PFSK-1 (cell line): ENCODE measurements around the gene LRRC34.

ENCODE experiments used
- FOXP2 ChIP-seq: optimal IDR thresholded peaks from 2 replicates; pipeline ENCODE3; 2011; ENCODE audit warnings: borderline replicate concordance, control low read depth, inconsistent platforms; ENCODE audit not compliant: insufficient read depth; ENCODE audit errors: extremely low read length, extremely low read depth
- POLR2AphosphoS5 ChIP-seq: IDR thresholded peaks from 2 replicates; pipeline ENCODE4 v1.6.1; 2012; ENCODE audit warnings: low read depth, mild to moderate bottlenecking, control low read depth, low read length, moderate library complexity
- SIN3A ChIP-seq: IDR thresholded peaks from 2 replicates; pipeline ENCODE4 v1.6.1; 2012; ENCODE audit warnings: mild to moderate bottlenecking, low read length, moderate library complexity, borderline replicate concordance; ENCODE audit not compliant: insufficient read depth
- TAF1 ChIP-seq: IDR thresholded peaks from 2 replicates; pipeline ENCODE4 v1.6.1; 2012; ENCODE audit warnings: low read length, control low read depth, borderline replicate concordance; ENCODE audit not compliant: insufficient read depth
- TF ChIP-seq, protein P1 (sequence below), 2 experiments: IDR thresholded peaks; 2 replicates each; pipeline versions ENCODE4 v1.6.1 to v1.8.0; 2011 to 2012; ENCODE audit warnings: low read depth in 2 of 2, low read length in 2 of 2, control low read depth in 1 of 2, inconsistent platforms in 1 of 2, mild to moderate bottlenecking in 1 of 2, moderate library complexity in 1 of 2; ENCODE audit not compliant: insufficient read depth in 1 of 2

LRRC34 gene

DNA sequence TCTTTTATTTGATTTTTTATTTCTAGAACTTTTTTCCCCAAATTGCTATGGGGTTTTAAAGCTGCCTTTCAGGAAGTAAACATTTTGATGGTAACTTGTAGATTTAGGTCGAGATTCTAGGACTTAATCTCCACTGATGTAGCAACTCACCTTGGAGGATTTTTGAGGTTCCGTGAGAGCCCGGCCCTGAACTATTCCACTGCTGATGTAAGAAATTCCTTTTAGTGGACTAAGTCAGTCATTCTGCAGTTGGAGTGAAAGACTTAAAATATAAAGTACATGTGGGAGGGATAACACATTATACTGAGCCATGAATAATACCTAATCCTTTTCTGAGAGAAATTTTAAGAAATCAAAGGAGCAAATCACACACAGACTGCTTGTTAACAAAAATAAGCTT, 12.6 kb upstream of the LRRC34 start:
- no peak for TF ChIP-seq FOXP2
- no peak for TF ChIP-seq TAF1

DNA sequence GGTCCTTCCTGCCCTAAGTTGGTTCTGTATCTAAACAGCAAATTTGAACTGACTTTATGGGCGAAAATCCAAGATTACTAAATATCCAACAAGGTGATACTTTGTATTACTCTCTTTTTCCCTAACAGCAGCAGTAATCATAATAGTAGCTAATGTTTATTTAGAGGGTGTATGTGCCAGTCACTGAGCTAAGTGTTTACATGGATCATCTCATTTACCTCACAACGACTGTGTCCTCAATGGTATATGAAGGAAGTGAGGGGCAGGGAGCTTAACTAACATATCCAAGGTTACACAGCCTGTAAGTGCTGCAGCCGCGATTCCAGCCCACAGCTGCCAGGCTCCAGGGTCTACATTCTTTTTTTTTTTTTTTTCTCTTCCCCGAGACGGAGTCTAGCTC, 10.3 kb upstream of the LRRC34 start:
- TF ChIP-seq POLR2AphosphoS5 (no peak), SIN3A (no peak), FOXP2 (no peak)

DNA sequence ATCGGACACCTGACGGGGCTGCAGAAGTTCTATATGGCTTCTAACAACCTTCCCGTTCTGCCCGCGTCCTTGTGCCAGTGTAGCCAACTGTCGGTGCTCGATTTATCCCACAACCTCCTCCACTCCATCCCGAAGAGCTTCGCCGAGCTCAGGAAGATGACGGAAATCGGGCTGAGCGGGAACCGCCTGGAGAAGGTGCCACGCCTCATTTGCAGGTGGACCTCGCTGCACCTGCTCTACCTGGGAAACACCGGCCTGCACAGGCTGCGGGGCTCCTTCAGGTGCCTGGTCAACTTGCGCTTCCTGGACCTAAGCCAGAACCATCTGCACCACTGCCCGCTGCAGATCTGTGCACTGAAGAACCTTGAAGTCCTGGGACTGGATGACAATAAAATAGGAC, 9.8 kb upstream of the LRRC34 start:
- TF ChIP-seq, protein P1, sequence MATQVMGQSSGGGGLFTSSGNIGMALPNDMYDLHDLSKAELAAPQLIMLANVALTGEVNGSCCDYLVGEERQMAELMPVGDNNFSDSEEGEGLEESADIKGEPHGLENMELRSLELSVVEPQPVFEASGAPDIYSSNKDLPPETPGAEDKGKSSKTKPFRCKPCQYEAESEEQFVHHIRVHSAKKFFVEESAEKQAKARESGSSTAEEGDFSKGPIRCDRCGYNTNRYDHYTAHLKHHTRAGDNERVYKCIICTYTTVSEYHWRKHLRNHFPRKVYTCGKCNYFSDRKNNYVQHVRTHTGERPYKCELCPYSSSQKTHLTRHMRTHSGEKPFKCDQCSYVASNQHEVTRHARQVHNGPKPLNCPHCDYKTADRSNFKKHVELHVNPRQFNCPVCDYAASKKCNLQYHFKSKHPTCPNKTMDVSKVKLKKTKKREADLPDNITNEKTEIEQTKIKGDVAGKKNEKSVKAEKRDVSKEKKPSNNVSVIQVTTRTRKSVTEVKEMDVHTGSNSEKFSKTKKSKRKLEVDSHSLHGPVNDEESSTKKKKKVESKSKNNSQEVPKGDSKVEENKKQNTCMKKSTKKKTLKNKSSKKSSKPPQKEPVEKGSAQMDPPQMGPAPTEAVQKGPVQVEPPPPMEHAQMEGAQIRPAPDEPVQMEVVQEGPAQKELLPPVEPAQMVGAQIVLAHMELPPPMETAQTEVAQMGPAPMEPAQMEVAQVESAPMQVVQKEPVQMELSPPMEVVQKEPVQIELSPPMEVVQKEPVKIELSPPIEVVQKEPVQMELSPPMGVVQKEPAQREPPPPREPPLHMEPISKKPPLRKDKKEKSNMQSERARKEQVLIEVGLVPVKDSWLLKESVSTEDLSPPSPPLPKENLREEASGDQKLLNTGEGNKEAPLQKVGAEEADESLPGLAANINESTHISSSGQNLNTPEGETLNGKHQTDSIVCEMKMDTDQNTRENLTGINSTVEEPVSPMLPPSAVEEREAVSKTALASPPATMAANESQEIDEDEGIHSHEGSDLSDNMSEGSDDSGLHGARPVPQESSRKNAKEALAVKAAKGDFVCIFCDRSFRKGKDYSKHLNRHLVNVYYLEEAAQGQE (IDR thresholded peaks at IDR 0.05; ENCODE audit: insufficient read depth in 1 of 2, low read depth in 2 of 2, low read length in 2 of 2): no peak
- TF ChIP-seq TAF1 (no peak), FOXP2 (no peak), SIN3A (no peak), POLR2AphosphoS5 (no peak)

DNA sequence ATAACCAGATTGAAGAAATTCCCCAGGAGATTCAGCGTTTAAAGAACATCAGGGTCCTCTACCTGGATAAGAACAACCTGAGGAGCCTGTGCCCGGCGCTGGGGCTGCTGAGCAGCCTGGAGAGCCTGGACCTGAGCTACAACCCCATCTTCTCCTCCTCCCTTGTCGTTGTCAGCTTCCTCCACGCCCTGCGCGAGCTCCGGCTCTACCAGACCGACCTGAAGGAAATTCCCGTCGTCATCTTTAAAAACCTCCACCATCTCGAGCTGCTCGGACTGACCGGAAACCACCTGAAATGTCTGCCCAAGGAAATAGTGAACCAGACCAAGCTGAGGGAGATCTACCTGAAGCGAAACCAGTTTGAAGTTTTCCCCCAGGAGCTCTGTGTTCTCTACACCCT, 9.4 kb upstream of the LRRC34 start:
- TF ChIP-seq FOXP2: no peak
- TF ChIP-seq, protein P1 (IDR thresholded peaks at IDR 0.05; ENCODE audit: insufficient read depth in 1 of 2, low read depth in 2 of 2, low read length in 2 of 2): no peak
- TF ChIP-seq SIN3A: no peak
- no peak for TF ChIP-seq POLR2AphosphoS5
- no peak for TF ChIP-seq TAF1

DNA sequence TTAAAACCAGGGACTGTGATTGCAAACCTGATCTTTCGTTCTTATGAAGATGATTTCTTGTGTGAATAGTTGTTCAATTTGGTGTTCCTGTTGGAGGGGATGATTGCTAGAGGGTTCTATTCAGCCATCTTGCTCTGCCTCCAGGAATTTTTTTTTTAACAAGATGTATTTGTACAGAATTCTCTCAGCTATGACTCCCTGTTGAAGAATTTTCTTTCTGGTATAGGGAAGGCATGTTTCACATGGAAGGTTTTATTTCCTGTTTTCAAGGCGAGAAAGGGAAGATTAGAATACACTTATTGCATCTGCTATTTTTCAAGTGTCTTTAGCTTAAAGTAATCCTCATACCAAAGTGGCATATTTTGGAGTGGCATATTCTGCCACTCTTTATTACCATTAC, 5.6 kb upstream of the LRRC34 start:
- TF ChIP-seq TAF1 (no peak), POLR2AphosphoS5 (no peak), SIN3A (no peak), FOXP2 (no peak)
- TF ChIP-seq, protein P1 (IDR thresholded peaks at IDR 0.05; ENCODE audit: insufficient read depth in 1 of 2, low read depth in 2 of 2, low read length in 2 of 2): no peak

DNA sequence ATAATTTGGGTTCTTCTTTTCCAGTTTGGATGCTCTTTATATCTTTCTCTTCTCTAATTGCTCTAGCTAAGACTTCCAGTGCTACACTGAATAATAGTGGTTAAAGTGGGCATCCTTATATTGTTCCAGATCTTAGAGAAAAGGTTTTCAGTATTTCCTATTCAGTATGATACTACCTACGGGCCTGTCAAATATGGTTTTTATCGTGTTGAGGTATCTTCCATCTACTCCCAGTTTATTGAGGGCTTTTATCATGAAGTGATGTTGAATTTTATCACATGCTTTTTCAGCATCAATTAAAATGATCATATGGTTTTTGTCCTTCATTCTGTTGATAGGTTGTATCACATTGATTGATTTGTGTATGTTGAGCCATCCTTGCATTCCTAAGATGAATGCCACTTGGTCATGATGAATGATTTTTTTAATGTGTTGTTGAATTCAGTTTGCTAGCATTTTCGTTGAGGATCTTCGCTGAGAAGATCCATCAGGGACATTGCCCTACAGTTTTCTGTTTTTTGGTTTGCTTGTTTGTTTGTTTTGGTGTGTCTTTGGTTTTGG, 3.0 kb upstream of the LRRC34 start:
- TF ChIP-seq, protein P1 (IDR thresholded peaks at IDR 0.05; ENCODE audit: insufficient read depth in 1 of 2, low read depth in 2 of 2, low read length in 2 of 2): no peak
- no peak for TF ChIP-seq FOXP2
- no peak for TF ChIP-seq POLR2AphosphoS5
- TF ChIP-seq TAF1: no peak
- no peak for TF ChIP-seq SIN3A
